ENCODE results near the gene KLF16.

GRCh38 chr19:1907563-1908363 lies 44.4 kb upstream of the KLF16 start:
- TF ChIP-seq CTCF (IDR thresholded peaks at IDR 0.05) (no peak), ZBTB43 (CRISPR knock-in tag; IDR thresholded peaks at IDR 0.05) (no peak), FOXJ3 (CRISPR knock-in tag; IDR thresholded peaks at IDR 0.05; ENCODE audit: borderline replicate concordance) (no peak), ARID4B (CRISPR knock-in tag; IDR thresholded peaks at IDR 0.05; ENCODE audit: borderline replicate concordance) (no peak), ETV6 (CRISPR knock-in tag; IDR thresholded peaks at IDR 0.05) (no peak), ZNF263 (CRISPR knock-in tag; IDR thresholded peaks at IDR 0.05; ENCODE audit: low read depth) (no peak), CREB1 (CRISPR knock-in tag; IDR thresholded peaks at IDR 0.05) (no peak)

Data from WTC11 (cell line).